Endothelial cell of umbilical vein (primary cell): ENCODE results near the gene LCP1. TPM values are rescaled to one million over a fixed set of nuclear protein-coding genes. Genes with fewer than 3 reads are reported as not detected.

ENCODE experiments used
- BruUV-seq: library from RNA; stranded (reverse); fragments of 400-500 nt; replicated peaks from 2 replicates; lab custom pipeline; 2021; lab: Mats Ljungman, UMichigan
- CTCF ChIA-PET: fragments of 300-600, 350-600 bp; sonication (Branson Sonifier 250); formaldehyde crosslinking; loops from one replicate; lab custom pipeline; 2021; ENCODE audit warnings: antibody characterized with exemption, inconsistent platforms; lab: Charles Lee
- POLR2A ChIA-PET: fragments of 300-600, 350-600 bp; sonication (Branson Sonifier 250); formaldehyde crosslinking; loops from one replicate; lab custom pipeline; 2021; ENCODE audit warnings: antibody characterized with exemption, inconsistent platforms; lab: Charles Lee
- DNase-seq: peaks from one replicate; pipeline ENCODE4 v3.0.0-alpha.2; 2011; ENCODE audit warnings: low read depth, low spot score
- FAIRE-seq: peaks from 2 replicates; lab custom pipeline; 2011; peaks lifted over from hg19 to GRCh38; lab: Jason Lieb, UNC
- H2AFZ ChIP-seq: 2 replicates; pipeline ENCODE4 v1.6.0; 2012; ENCODE audit warnings: low read depth, low read length, control low read depth, inconsistent platforms
- H3K27ac ChIP-seq: 2 replicates; pipeline ENCODE4 v1.5.1; 2011; ENCODE audit warnings: low read depth, mild to moderate bottlenecking, control low read depth, low read length, moderate library complexity; ENCODE audit not compliant: insufficient read depth
- H3K27me3 ChIP-seq, 2 experiments: 2 replicates each; pipeline versions ENCODE4 v1.6.0 to v1.6.1; 2011; ENCODE audit warnings: low read length in 2 of 2, mixed read lengths in 1 of 2; ENCODE audit not compliant: control insufficient read depth in 2 of 2, insufficient read depth in 2 of 2
- H3K36me3 ChIP-seq, 2 experiments: 2 replicates in 1 of 2; 3 replicates in 1 of 2; pipeline ENCODE4 v1.5.1; 2011; ENCODE audit warnings: low read length in 2 of 2, mild to moderate bottlenecking in 1 of 2, moderate library complexity in 1 of 2; ENCODE audit not compliant: control insufficient read depth in 2 of 2, insufficient read depth in 2 of 2; ENCODE audit errors: extremely low read depth in 1 of 2
- H3K4me1 ChIP-seq: 3 replicates; pipeline ENCODE4 v1.5.1; 2011; ENCODE audit warnings: mild to moderate bottlenecking, low read length; ENCODE audit not compliant: control insufficient read depth, insufficient read depth; ENCODE audit errors: extremely low read depth
- H3K4me2 ChIP-seq: 2 replicates; pipeline ENCODE4 v1.6.1; 2011; ENCODE audit warnings: low read length, control low read depth, mixed read lengths; ENCODE audit not compliant: insufficient read depth
- H3K4me3 ChIP-seq, 3 experiments: fragments of 200-600 bp in 1 of 3; sonication (generic), shearing (Covaris generic) in 1 of 3; replicated peaks in 1 of 3; 2 replicates each; pipeline ENCODE4 v1.5.1; 2011 to 2016; ENCODE audit warnings: control low read depth in 3 of 3, low read length in 3 of 3, mild to moderate bottlenecking in 2 of 3, inconsistent platforms in 1 of 3, low read depth in 1 of 3, moderate library complexity in 1 of 3; ENCODE audit not compliant: insufficient read depth in 1 of 3
- H3K79me2 ChIP-seq: 2 replicates; pipeline ENCODE4 v1.6.0; 2012; ENCODE audit warnings: low read length, inconsistent platforms; ENCODE audit not compliant: control insufficient read depth, insufficient read depth
- H3K9ac ChIP-seq: replicated peaks from 2 replicates; pipeline ENCODE3; 2011; ENCODE audit warnings: low read length, control low read depth; ENCODE audit not compliant: insufficient read depth; ENCODE audit errors: extremely low read depth
- H3K9me1 ChIP-seq: replicated peaks from 3 replicates; pipeline ENCODE4 v1.6.0; 2011; ENCODE audit warnings: mild to moderate bottlenecking, low read length; ENCODE audit not compliant: control insufficient read depth, insufficient read depth; ENCODE audit errors: extremely low read depth
- H3K9me3 ChIP-seq: replicated peaks from 2 replicates; pipeline ENCODE4 v1.5.1; 2012; ENCODE audit warnings: low read length, inconsistent platforms; ENCODE audit not compliant: control insufficient read depth, insufficient read depth
- H4K20me1 ChIP-seq: replicated peaks from 2 replicates; pipeline ENCODE3; 2011; ENCODE audit warnings: mild to moderate bottlenecking, low read length; ENCODE audit not compliant: control insufficient read depth, insufficient read depth; ENCODE audit errors: extremely low read depth
- EZH2 ChIP-seq: IDR thresholded peaks from 2 replicates; pipeline ENCODE4 v1.6.1; 2012; ENCODE audit warnings: borderline replicate concordance, low read depth, mild to moderate bottlenecking, moderate library complexity, low read length, inconsistent platforms; ENCODE audit not compliant: severe bottlenecking
- FOS ChIP-seq: IDR thresholded peaks from 2 replicates; pipeline ENCODE4 v1.6.1; 2011; ENCODE audit warnings: mild to moderate bottlenecking, low read length, moderate library complexity, borderline replicate concordance; ENCODE audit not compliant: insufficient read depth
- GATA2 ChIP-seq: IDR thresholded peaks from 2 replicates; pipeline ENCODE4 v1.7.0; 2011; ENCODE audit warnings: low read depth, mild to moderate bottlenecking, moderate library complexity, mixed read lengths, low read length; ENCODE audit not compliant: insufficient read length, insufficient read depth
- JUN ChIP-seq: IDR thresholded peaks from 2 replicates; pipeline ENCODE4 v1.6.1; 2011; ENCODE audit warnings: borderline replicate concordance, low read depth; ENCODE audit not compliant: insufficient read length, insufficient read depth
- MYC ChIP-seq: IDR thresholded peaks from one replicate; pipeline ENCODE4 v1.6.1; 2011; ENCODE audit warnings: mild to moderate bottlenecking, low read depth, low read length
- POLR2A ChIP-seq: IDR thresholded peaks from 2 replicates; pipeline ENCODE4 v1.6.1; 2012; ENCODE audit warnings: low read depth, mild to moderate bottlenecking, control low read depth, low read length
- POLR2AphosphoS5 ChIP-seq: IDR thresholded peaks from 2 replicates; pipeline ENCODE4 v1.6.1; 2012; ENCODE audit warnings: low read depth, mild to moderate bottlenecking, control low read depth, low read length, moderate library complexity; ENCODE audit not compliant: insufficient read depth
- dilution Hi-C: fragments of 300-500 bp; cut with MboI; formaldehyde crosslinking; loops from one replicate; pipeline ENCODE4 v1.15.0; 2019; ENCODE audit warnings: low sequenced_read_pairs; ENCODE audit not compliant: extremely low pct_ligation_motif_present
- intact Hi-C: fragments of 100-400 bp; cut with micrococcal nuclease; formaldehyde crosslinking; loops from one replicate; pipeline ENCODE4 v1.10.0; 2022
- polyA plus RNA-seq, 4 experiments: library from polyadenylated mRNA; depleted of rRNA in 3 of 4; stranded (reverse) in 3 of 4; unstranded in 1 of 4; fragments of >200 nt; gene quantifications; 2 replicates each; pipeline versions ENCODE4 v1.2.1 to v1.2.3, GENCODE V29; 2011 to 2012; ENCODE audit warnings: missing spikeins in 1 of 4
- total RNA-seq: library from RNA; stranded (reverse); gene quantifications from 2 replicates; pipeline ENCODE4 v1.2.3, GENCODE V29; 2021
- TF ChIP-seq, protein P1 (sequence below), 2 donors: IDR thresholded peaks; 1 replicate in 1 of 2; 2 replicates in 1 of 2; pipeline ENCODE4 v1.5.1; 2011; ENCODE audit warnings: low read length in 2 of 2, mild to moderate bottlenecking in 2 of 2, moderate library complexity in 2 of 2, control low read depth in 1 of 2, inconsistent platforms in 1 of 2, low read depth in 1 of 2; ENCODE audit not compliant: insufficient read depth in 1 of 2; ENCODE audit errors: extremely low read depth in 1 of 2
- TF ChIP-seq, protein P2 (sequence below): IDR thresholded peaks from 2 replicates; pipeline ENCODE4 v1.6.1; 2011; ENCODE audit not compliant: insufficient read depth, insufficient read length

LCP1 gene
- total and polyA plus RNA-seq, 2 donors (not counting 3 experiments of a cell fraction or from before 2014, with no cell fraction given) = 0.18 to 0.38 TPM

DNA sequence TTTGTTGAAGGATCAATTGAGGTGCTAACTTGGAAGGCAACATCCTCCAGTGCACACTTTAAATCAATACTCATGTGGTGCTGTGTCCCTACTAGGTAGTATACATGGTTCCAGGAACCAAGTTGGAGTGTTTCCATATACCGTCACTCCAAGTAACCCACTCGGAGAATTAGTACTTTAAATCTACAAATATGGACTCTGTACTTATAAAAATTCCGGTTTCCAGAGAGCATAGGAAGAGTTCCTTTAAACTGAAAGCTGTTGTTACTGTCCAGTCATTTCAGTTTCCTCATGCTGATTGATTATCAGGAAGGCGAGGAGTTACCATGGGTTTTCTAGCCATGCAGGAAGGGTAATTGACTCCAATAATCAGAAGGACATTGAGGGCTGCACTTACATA is 84.3 kb downstream of the LCP1 start:
- H2AFZ ChIP-seq = no peak overlapping the region
- no peaks in the 10 kb centered on the region for H3K9me3 ChIP-seq
- no peaks in the 10 kb centered on the region for H3K4me1 ChIP-seq
- H3K36me3 ChIP-seq = no peaks in the 10 kb centered on the region
- no peak overlapping the region for H3K4me2 ChIP-seq
- FAIRE-seq = no peak
- no peak overlapping the region for H3K4me3 ChIP-seq
- CTCF ChIA-PET = no interaction called here
- intact Hi-C loops = no loop called here
- no peak for DNase-seq
- H3K27ac ChIP-seq = no peak overlapping the region
- H3K27me3 ChIP-seq = peaks cover 10 to 11% of the 10 kb centered on the region in 2 experiments
- TF ChIP-seq, protein P1, sequence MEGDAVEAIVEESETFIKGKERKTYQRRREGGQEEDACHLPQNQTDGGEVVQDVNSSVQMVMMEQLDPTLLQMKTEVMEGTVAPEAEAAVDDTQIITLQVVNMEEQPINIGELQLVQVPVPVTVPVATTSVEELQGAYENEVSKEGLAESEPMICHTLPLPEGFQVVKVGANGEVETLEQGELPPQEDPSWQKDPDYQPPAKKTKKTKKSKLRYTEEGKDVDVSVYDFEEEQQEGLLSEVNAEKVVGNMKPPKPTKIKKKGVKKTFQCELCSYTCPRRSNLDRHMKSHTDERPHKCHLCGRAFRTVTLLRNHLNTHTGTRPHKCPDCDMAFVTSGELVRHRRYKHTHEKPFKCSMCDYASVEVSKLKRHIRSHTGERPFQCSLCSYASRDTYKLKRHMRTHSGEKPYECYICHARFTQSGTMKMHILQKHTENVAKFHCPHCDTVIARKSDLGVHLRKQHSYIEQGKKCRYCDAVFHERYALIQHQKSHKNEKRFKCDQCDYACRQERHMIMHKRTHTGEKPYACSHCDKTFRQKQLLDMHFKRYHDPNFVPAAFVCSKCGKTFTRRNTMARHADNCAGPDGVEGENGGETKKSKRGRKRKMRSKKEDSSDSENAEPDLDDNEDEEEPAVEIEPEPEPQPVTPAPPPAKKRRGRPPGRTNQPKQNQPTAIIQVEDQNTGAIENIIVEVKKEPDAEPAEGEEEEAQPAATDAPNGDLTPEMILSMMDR (IDR thresholded peaks at IDR 0.05; ENCODE audit: extremely low read depth in 1 of 2, insufficient read depth in 1 of 2, low read depth in 1 of 2, low read length in 2 of 2) = no peak
- TF ChIP-seq FOS = no peak
- TF ChIP-seq, protein P2, sequence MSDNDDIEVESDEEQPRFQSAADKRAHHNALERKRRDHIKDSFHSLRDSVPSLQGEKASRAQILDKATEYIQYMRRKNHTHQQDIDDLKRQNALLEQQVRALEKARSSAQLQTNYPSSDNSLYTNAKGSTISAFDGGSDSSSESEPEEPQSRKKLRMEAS = no peak
- no peak for TF ChIP-seq POLR2AphosphoS5
- TF ChIP-seq MYC = no peak
- TF ChIP-seq POLR2A = no peak
- no peak for TF ChIP-seq JUN
- no peak for TF ChIP-seq GATA2
- TF ChIP-seq EZH2 = no peak
- no peaks in the 10 kb centered on the region for H4K20me1 ChIP-seq
- no peak overlapping the region for H3K9ac ChIP-seq
- H3K79me2 ChIP-seq = no peaks in the 10 kb centered on the region
- POLR2A ChIA-PET = no interaction called here
- no peaks in the 10 kb centered on the region for H3K9me1 ChIP-seq
- dilution Hi-C loops = no loop called here
- no TSS peak for BruUV-seq
